ENCODE results near the gene UNC13A.

Gene UNC13A

GRCh38 chr19:17703824-17704463 lies 15.8 kb upstream of the UNC13A start:
- peak; percentile 28 to 34 for DNase-seq

GRCh38 chr19:17695198-17695597 lies 7.0 kb upstream of the UNC13A start:
- DNase-seq, result no peak

GRCh38 chr19:17692566-17692965 lies 4.4 kb upstream of the UNC13A start:
- DNase-seq, result no peak

- no peak for DNase-seq
Measured at GRCh38 chr19:17688853-17689595, 870 bp upstream of the UNC13A start.

GRCh38 chr19:17687141-17687856 lies 855 bp downstream of the UNC13A start:
- no peak for DNase-seq

GRCh38 chr19:17686592-17687024 lies 1.5 kb downstream of the UNC13A start:
- no peak for DNase-seq

- no peak for DNase-seq
Measured at GRCh38 chr19:17686023-17686521, 2.1 kb downstream of the UNC13A start.

- DNase-seq, result no peak
Measured at GRCh38 chr19:17685451-17686022, 2.6 kb downstream of the UNC13A start.

- DNase-seq, result no peak
Measured at GRCh38 chr19:17684256-17684655, 3.9 kb downstream of the UNC13A start.

- no peak for DNase-seq
Measured at GRCh38 chr19:17683078-17683477, 5.1 kb downstream of the UNC13A start.

- DNase-seq, result no peak
Measured at GRCh38 chr19:17682273-17682672, 5.9 kb downstream of the UNC13A start.

GRCh38 chr19:17681505-17682125 lies 6.5 kb downstream of the UNC13A start:
- no peak for DNase-seq

GRCh38 chr19:17680230-17680722 lies 7.9 kb downstream of the UNC13A start:
- no peak for DNase-seq

GRCh38 chr19:17679526-17680229 lies 8.5 kb downstream of the UNC13A start:
- no peak for DNase-seq

- DNase-seq, result no peak
Measured at GRCh38 chr19:17678836-17679235, 9.3 kb downstream of the UNC13A start.

- no peak for DNase-seq
Measured at GRCh38 chr19:17677002-17677401, 11.2 kb downstream of the UNC13A start.

GRCh38 chr19:17676295-17676694 lies 11.9 kb downstream of the UNC13A start:
- DNase-seq, result no peak

- no peak for DNase-seq
Measured at GRCh38 chr19:17673937-17674799, 14.0 kb downstream of the UNC13A start.

GRCh38 chr19:17671906-17672305 lies 16.2 kb downstream of the UNC13A start:
- DNase-seq, result no peak

- DNase-seq, result no peak
Measured at GRCh38 chr19:17669419-17669818, 18.7 kb downstream of the UNC13A start.

- DNase-seq, result no peak
Measured at GRCh38 chr19:17665058-17665457, 23.1 kb downstream of the UNC13A start.

All from hippocampal formation (tissue), 2 donors.